SKM-1 (cell line): ENCODE data around the gene SUN1.
"Not testable (repeated sequence)": the region's sequence is repeated elsewhere in the genome, so short reads cannot be mapped to it uniquely, and the experiment has no call there.

Source experiments
- DNase-seq: peaks from one replicate; lab custom pipeline; 2025; ENCODE audit not compliant: unreplicated experiment; lab: John Stamatoyannopoulos, UW

Gene SUN1

GRCh38 chr7:854118-854775, 22.0 kb downstream of the SUN1 start:
- DNase-seq: no peak

GRCh38 chr7:855686-856369, 23.6 kb downstream of the SUN1 start:
- no peak for DNase-seq

- no peak for DNase-seq
Observed at GRCh38 chr7:856444-857095, 24.3 kb downstream of the SUN1 start.

- DNase-seq: no peak
Observed at GRCh38 chr7:857661-858060, 25.4 kb downstream of the SUN1 start.

GRCh38 chr7:859359-860030, 27.2 kb downstream of the SUN1 start:
- no peak for DNase-seq

- no peak for DNase-seq
Observed at GRCh38 chr7:860149-860548, 27.9 kb downstream of the SUN1 start.

GRCh38 chr7:861222-861621, 28.9 kb downstream of the SUN1 start:
- DNase-seq: no peak

- no peak for DNase-seq
Observed at GRCh38 chr7:862157-862556, 29.9 kb downstream of the SUN1 start.

GRCh38 chr7:863106-863505, 30.8 kb downstream of the SUN1 start:
- no peak for DNase-seq

GRCh38 chr7:865921-866320, 33.6 kb downstream of the SUN1 start:
- DNase-seq: no peak

GRCh38 chr7:867001-867405, 34.7 kb downstream of the SUN1 start:
- no peak for DNase-seq

GRCh38 chr7:867406-868188, 35.3 kb downstream of the SUN1 start:
- DNase-seq: no peak

GRCh38 chr7:868189-868486, 35.9 kb downstream of the SUN1 start:
- no peak for DNase-seq

GRCh38 chr7:869348-869747, 37.1 kb downstream of the SUN1 start:
- DNase-seq: no peak

GRCh38 chr7:871900-872537, 39.7 kb downstream of the SUN1 start:
- no peak for DNase-seq

- DNase-seq: not testable (repeated sequence)
Observed at GRCh38 chr7:872685-873084, 40.4 kb downstream of the SUN1 start.

- peak; percentile 90 for DNase-seq
Observed at GRCh38 chr7:873367-874002, 41.2 kb downstream of the SUN1 start.

- no peak for DNase-seq
Observed at GRCh38 chr7:874031-874749, 41.9 kb downstream of the SUN1 start.

GRCh38 chr7:875051-875450, 42.8 kb downstream of the SUN1 start:
- no peak for DNase-seq
